ENCODE measurements around the gene KASH5. TPM values are rescaled to one million over a fixed set of nuclear protein-coding genes. Genes with fewer than 3 reads are reported as not detected.

The KASH5 gene
- total and polyA plus RNA-seq, 2 of the 4 experiments (the other 2 are of a cell fraction), result not detected

DNA sequence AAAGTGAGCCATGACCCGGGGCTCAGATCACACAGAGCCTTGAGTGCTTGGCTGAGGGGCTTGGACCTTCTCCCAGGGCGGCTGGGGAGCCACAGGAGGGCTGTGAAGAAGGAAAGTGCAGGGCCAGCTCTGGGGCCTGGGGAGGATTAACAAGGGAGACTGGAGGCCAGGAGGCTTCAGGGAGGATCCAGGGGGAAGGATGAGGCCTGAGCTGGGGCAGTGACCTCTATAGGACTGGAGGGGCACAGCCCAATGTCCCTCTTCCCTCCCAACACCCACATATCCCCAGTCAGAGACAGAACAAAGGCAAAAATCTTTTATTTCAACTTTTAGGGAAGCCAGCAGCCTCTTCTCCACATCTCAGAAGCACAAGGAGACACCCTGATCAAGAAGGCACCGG lies 57.9 kb downstream of the KASH5 start:
- CTCF ChIA-PET, result interaction anchor here (0.7 kb wide), 1 partner anchor 54 kb away, joined by 3 read pairs; no protein-coding TSS in a partner anchor
- intact Hi-C loops (cut with micrococcal nuclease) (no loop called here), in situ Hi-C loops (cut with MboI; ENCODE audit: low sequenced_read_pairs) (loop anchor here (10.0 kb wide), 1 partner anchor 51 kb away; no protein-coding TSS in a partner anchor), dilution Hi-C loops (cut with HindIII; ENCODE audit: low sequenced_read_pairs, unreplicated experiment) (no loop called here)
- Histone ChIP-seq H3K9ac (ENCODE audit: low read depth, low read length) (no peak overlapping the region), H3K36me3 (ENCODE audit: control insufficient read depth, insufficient read depth, low read length) (peaks cover 4% of the 10 kb centered on the region), H3K14ac (replicated peaks; ENCODE audit: low read depth, low read length) (no peak overlapping the region), H4K5ac (ENCODE audit: low read depth, low read length) (no peak overlapping the region), H2AFZ (replicated peaks; ENCODE audit: low read length, poor library complexity) (no peak overlapping the region), H3K56ac (ENCODE audit: extremely low read depth, insufficient read depth, low read length) (no peak overlapping the region), H2BK15ac (ENCODE audit: low read depth, low read length) (no peak overlapping the region), H3K23ac (ENCODE audit: low read depth, low read length) (no peak overlapping the region), H3K27me3 (ENCODE audit: control insufficient read depth, insufficient read depth, low read length) (peaks cover 13% of the 10 kb centered on the region), H3K4ac (ENCODE audit: low read depth, low read length) (no peak overlapping the region), H3K18ac (ENCODE audit: low read depth, low read length) (no peak overlapping the region), H2BK5ac (ENCODE audit: low read depth, low read length, poor library complexity, severe bottlenecking) (no peak overlapping the region), H4K20me1 (ENCODE audit: insufficient read depth, low read length) (peaks cover 3% of the 10 kb centered on the region; the same call in 1 of the 2 replicates), H2BK20ac (ENCODE audit: low read depth, low read length) (no peak overlapping the region), H3K79me1 (ENCODE audit: low read depth in 1 of 2, low read length in 2 of 2) (peaks cover 13 to 28% of the 10 kb centered on the region in 2 experiments; a peak in 3 of 4 replicates), H2AK9ac (replicated peaks; ENCODE audit: low read depth, low read length, poor library complexity) (no peak overlapping the region), H3K9me1 (ENCODE audit: insufficient read depth, low read length) (peaks cover 10% of the 10 kb centered on the region), H2BK120ac (ENCODE audit: low read depth, low read length) (no peak overlapping the region), H2AK5ac (ENCODE audit: low read depth, low read length) (no peak overlapping the region), H3K4me3 (ENCODE audit: insufficient read depth, low read depth, low read length) (no peak overlapping the region), H3K4me2 (ENCODE audit: low read depth, low read length) (no peak overlapping the region), H3K4me1 (ENCODE audit: control insufficient read depth, insufficient read depth, low read length) (peaks cover 2% of the 10 kb centered on the region; the same call in 1 of the 2 replicates), H4K91ac (ENCODE audit: insufficient read depth, low read depth, low read length) (no peak overlapping the region), H4K8ac (ENCODE audit: low read depth in 2 of 2, low read length in 2 of 2) (no peak overlapping the region), H3K9me3 (ENCODE audit: control insufficient read depth, insufficient read depth, low read length) (no peaks in the 10 kb centered on the region), H3K27ac (ENCODE audit: insufficient read depth, low read length) (no peak overlapping the region)
- TF ChIP-seq RAD21 (IDR thresholded peaks at IDR 0.05; ENCODE audit: low read length) (no peak), FOS (IDR thresholded peaks at IDR 0.05; ENCODE audit: low read depth, low read length) (no peak), POLR2A (IDR thresholded peaks at IDR 0.05; ENCODE audit: low read depth, low read length) (no peak), MAZ (IDR thresholded peaks at IDR 0.05; ENCODE audit: borderline replicate concordance, low read depth, low read length) (no peak)
- TF ChIP-seq, protein P1, sequence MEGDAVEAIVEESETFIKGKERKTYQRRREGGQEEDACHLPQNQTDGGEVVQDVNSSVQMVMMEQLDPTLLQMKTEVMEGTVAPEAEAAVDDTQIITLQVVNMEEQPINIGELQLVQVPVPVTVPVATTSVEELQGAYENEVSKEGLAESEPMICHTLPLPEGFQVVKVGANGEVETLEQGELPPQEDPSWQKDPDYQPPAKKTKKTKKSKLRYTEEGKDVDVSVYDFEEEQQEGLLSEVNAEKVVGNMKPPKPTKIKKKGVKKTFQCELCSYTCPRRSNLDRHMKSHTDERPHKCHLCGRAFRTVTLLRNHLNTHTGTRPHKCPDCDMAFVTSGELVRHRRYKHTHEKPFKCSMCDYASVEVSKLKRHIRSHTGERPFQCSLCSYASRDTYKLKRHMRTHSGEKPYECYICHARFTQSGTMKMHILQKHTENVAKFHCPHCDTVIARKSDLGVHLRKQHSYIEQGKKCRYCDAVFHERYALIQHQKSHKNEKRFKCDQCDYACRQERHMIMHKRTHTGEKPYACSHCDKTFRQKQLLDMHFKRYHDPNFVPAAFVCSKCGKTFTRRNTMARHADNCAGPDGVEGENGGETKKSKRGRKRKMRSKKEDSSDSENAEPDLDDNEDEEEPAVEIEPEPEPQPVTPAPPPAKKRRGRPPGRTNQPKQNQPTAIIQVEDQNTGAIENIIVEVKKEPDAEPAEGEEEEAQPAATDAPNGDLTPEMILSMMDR (conservative IDR thresholded peaks at IDR 0.05; ENCODE audit: low read depth, low read length), result no peak
- TF ChIP-seq, protein P2, sequence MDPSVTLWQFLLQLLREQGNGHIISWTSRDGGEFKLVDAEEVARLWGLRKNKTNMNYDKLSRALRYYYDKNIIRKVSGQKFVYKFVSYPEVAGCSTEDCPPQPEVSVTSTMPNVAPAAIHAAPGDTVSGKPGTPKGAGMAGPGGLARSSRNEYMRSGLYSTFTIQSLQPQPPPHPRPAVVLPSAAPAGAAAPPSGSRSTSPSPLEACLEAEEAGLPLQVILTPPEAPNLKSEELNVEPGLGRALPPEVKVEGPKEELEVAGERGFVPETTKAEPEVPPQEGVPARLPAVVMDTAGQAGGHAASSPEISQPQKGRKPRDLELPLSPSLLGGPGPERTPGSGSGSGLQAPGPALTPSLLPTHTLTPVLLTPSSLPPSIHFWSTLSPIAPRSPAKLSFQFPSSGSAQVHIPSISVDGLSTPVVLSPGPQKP (IDR thresholded peaks at IDR 0.05; ENCODE audit: borderline replicate concordance, low read depth, low read length), result no peak
- 70% methylated on average over 2 of the region's 3 CpGs; no CpG with 5 or more reads in 1 of the 2 experiments for WGBS, 2 experiments (ENCODE audit: extremely low coverage in 2 of 2, insufficient read length in 1 of 2)
- ATAC-seq (ENCODE audit: low read depth), result no peak
- DNase-seq, result no peak
- POLR2A ChIA-PET (ENCODE audit: unreplicated experiment), result no interaction called here
- no TSS peak for BruUV-seq (replicated peaks)

Measured in IMR-90 (cell line).